ENCODE data around the gene TUBB4A.
"Not testable (repeated sequence)": the region's sequence is repeated elsewhere in the genome, so short reads cannot be mapped to it uniquely, and the experiment has no call there.

Gene TUBB4A

GRCh38 chr19:6522712-6523111 is 20.6 kb upstream of the TUBB4A start:
- no peak for DNase-seq

GRCh38 chr19:6521718-6522646 is 19.9 kb upstream of the TUBB4A start:
- DNase-seq = no peak

GRCh38 chr19:6519289-6519688 is 17.2 kb upstream of the TUBB4A start:
- DNase-seq = no peak

GRCh38 chr19:6518145-6518911 is 16.2 kb upstream of the TUBB4A start:
- no peak for DNase-seq

- DNase-seq = peak in 1 of 2 experiments; percentile 25
Observed at GRCh38 chr19:6516659-6517291, 14.7 kb upstream of the TUBB4A start.

- DNase-seq = no peak
Observed at GRCh38 chr19:6516018-6516658, 14.0 kb upstream of the TUBB4A start.

GRCh38 chr19:6514926-6515544 is 12.9 kb upstream of the TUBB4A start:
- no peak for DNase-seq

GRCh38 chr19:6514089-6514488 is 12.0 kb upstream of the TUBB4A start:
- DNase-seq = no peak

- no peak for DNase-seq
Observed at GRCh38 chr19:6510618-6511017, 8.5 kb upstream of the TUBB4A start.

- DNase-seq = no peak
Observed at GRCh38 chr19:6509118-6509971, 7.2 kb upstream of the TUBB4A start.

- DNase-seq = not testable (repeated sequence)
Observed at GRCh38 chr19:6508028-6508771, 6.1 kb upstream of the TUBB4A start.

- no peak for DNase-seq
Observed at GRCh38 chr19:6503407-6504201, 1.5 kb upstream of the TUBB4A start.

- DNase-seq = no peak
Observed at GRCh38 chr19:6500837-6501739, 1.0 kb downstream of the TUBB4A start.

GRCh38 chr19:6499052-6499790 is 2.9 kb downstream of the TUBB4A start:
- DNase-seq = no peak

- DNase-seq = no peak
Observed at GRCh38 chr19:6498294-6499036, 3.6 kb downstream of the TUBB4A start.

GRCh38 chr19:6495947-6496346 is 6.2 kb downstream of the TUBB4A start:
- no peak for DNase-seq

- DNase-seq = no peak
Observed at GRCh38 chr19:6494438-6495036, 7.6 kb downstream of the TUBB4A start.

All from NCI-H187 (cell line).